Stimulated activated CD8-positive, alpha-beta memory T cell treated with anti-CD3 and anti-CD28 coated beads, Interleukin-12 subunit alpha, Interleukin-12 subunit beta, amount 100 ng/mL, for 4 hours (primary cell): Measurements from ENCODE around the gene GNAS-AS1.
"Not testable (repeated sequence)": the region's sequence is repeated elsewhere in the genome, so short reads cannot be mapped to it uniquely, and the experiment has no call there.

Source experiments
- DNase-seq: peaks from one replicate; pipeline ENCODE4 v3.0.0-alpha.2; 2020; ENCODE audit warnings: low read depth

Gene GNAS-AS1

GRCh38 chr20:58835231-58835630 lies 15.5 kb downstream of the GNAS-AS1 start:
- DNase-seq: no peak

DNA sequence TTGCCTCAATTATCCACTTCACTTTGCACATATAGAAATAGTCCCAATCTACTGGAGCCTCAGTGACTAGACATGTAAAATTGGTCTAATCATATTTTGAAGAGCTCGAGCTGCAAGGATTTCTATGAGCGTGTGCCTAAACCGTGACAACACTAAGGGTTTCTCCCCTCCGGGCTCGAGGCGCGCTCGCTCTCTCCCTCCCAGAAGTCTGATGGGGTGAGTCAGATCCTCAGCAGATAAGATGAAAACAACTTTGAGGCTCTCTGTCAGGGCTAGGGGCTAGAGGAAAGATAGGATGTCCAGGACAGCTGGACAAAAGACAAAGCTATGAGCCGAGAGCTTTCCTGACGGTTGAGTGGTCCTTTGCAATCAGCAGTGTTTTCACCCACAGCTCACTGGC lies 16.8 kb downstream of the GNAS-AS1 start:
- no peak for DNase-seq

DNA sequence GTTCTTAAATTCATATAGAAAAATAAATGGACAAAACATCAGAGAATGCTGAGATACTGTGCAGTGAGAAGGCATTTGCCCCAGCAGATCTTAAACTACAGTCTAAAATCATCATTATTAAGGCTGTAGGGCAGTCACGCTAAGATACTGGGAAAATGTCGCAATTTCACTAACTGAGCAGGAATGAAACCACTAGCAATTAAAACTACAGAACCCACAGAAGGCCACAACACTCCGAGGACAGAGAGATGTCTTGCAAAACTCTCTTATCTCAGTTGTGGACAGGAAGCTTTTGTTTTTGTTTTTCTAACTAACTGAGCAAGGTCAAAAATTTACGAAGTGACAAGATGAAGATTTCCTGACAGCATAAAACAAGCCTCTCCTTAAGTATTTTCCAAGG lies 18.2 kb downstream of the GNAS-AS1 start:
- no peak for DNase-seq

- no peak for DNase-seq
These were observed 21.2 kb downstream of the GNAS-AS1 start for GRCh38 chr20:58829531-58829941.

- not testable (repeated sequence) for DNase-seq
These were observed 21.9 kb downstream of the GNAS-AS1 start for GRCh38 chr20:58828804-58829203.

GRCh38 chr20:58828136-58828535 lies 22.6 kb downstream of the GNAS-AS1 start:
- no peak for DNase-seq

DNA sequence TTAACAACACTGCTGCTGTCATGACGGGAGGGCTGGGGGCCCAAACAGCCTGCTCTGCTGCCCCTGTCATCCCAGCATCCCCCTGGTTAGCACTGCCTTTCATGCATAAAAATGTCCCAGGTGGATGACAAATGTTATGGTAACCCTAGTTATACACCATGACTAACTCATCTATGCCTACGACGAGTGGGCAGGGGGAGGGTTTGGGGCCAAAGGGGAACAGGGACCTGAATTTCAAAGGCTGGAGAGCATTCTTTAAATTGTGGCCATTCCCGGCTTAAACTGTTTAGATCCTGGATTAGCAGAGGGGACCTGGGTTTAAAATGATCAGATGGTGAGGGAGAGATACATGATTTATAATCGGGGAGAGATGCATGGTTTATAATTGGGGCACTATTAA lies 24.4 kb downstream of the GNAS-AS1 start:
- no peak for DNase-seq

GRCh38 chr20:58825450-58825849 lies 25.3 kb downstream of the GNAS-AS1 start:
- DNase-seq: no peak

- no peak for DNase-seq
These were observed 25.9 kb downstream of the GNAS-AS1 start for GRCh38 chr20:58824843-58825242.

- DNase-seq: no peak
These were observed 27.7 kb downstream of the GNAS-AS1 start for GRCh38 chr20:58822748-58823730.

DNA sequence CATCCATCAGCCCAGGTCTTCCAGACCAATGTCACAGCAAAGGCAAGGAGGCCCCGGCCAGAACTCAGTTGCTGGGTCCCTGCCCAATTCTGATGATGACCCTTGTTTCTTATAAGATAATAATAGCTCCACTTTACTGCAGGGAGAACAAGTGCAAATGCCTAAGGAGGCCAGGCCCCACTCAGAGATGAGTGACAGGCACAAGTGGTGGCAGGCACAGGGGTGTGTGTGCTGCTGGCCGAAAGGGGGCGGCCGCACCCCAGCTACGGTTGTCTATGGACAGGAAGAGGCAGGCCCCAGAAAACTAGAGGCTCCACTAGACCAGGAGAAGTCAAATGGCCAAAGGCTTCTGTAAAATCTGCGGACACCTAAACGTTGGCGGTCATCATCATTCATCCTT lies 28.6 kb downstream of the GNAS-AS1 start:
- DNase-seq: no peak

DNA sequence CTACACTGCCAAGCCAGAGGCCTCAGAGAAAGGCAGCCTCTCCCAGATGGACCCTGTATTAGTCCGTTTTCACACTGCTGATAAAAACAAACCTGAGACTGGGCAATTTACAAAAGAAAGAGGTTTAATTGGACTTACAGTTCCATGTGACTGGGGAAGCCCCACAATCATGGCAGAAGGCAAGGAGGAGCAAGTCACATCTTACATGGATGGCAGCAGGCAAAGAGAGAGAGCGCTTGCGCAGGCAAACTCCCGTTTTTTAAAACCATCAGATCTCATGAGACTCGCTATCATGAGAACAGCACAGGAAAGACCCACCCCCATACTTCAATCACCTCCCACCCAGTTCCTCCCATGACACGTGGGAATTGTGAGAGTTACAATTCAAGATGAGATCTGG lies 30.2 kb downstream of the GNAS-AS1 start:
- DNase-seq: not testable (repeated sequence)

DNA sequence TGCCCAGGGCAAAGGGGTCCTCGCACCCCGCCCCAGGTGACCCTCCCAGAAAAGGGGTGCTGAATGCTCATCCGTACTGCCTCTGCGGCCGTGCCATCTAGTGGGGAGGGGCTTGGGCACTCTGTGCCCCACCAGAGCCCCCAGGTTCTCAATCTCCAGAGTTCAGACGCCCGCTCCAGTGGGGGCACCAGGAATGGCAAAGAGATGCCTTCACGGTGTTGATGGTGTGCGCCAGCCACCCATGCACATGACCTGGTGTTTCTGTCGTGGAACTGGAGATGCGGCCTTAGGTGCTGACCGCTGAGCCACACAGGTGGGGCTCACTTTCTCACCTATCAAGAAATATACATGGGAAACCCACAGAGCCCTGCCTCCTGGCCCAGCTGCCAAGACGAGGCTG lies 30.8 kb downstream of the GNAS-AS1 start:
- DNase-seq: no peak

GRCh38 chr20:58818586-58819285 lies 32.0 kb downstream of the GNAS-AS1 start:
- DNase-seq: peak; percentile 17

DNA sequence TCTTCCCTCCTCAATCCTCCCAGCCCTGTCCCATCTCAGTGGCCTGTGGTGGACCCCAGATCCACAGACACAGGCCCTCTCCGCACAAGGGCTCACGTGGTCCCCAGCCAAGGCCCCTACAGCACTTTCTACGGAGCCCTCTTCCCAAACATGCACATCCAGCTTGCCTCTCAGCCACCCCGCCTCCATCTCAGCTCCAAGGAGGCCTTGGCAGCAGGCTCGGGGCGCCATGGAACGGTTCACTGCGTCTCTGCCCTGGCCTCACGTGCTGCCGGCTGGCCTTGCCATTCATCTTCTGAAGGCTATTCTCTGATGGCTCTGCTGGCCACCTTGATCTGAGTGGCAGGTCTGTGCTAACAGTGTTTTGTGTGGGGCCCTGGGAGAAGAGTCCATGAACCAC lies 33.0 kb downstream of the GNAS-AS1 start:
- no peak for DNase-seq

- DNase-seq: no peak
These were observed 33.6 kb downstream of the GNAS-AS1 start for GRCh38 chr20:58816957-58817651.

DNA sequence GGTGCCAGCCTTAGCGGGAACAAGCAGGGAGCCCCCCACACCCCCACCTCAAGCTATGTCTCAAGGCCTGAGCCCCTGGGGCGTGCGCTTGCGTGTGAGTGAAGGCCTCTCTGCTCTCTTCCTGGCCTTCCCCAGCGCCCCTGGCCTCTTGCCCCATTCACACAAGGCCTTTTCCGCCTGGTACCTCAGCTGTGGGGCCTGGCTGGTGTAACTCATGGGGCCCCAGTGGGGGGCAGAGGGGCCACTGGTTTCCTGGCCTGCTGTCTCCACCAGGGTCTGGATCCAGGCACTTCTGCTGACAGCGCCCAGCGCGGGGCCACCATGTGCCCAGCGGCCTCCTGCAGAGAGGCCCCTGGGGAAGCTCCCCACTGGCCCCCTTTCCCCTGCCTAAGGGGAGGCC lies 34.7 kb downstream of the GNAS-AS1 start:
- DNase-seq: no peak

DNA sequence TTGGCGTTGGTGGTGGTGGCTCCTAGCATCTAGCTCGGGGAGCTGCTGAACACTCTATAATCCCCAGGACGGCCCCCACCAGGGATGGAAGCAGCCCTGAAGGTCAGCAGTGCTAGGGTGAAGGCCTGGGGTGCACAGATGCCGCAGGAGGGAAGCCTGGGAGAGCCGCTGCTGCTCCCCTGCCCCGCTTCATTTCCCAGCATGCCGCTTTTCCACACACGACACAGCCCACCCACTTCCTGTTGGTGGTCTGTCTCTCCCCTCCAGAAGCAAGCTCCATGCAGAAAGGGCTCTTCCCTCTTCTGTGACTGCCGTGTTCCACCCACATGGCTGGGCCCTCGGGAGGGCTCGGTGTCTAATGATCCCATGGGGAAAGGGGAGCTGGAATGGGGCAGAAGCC lies 35.3 kb downstream of the GNAS-AS1 start:
- no peak for DNase-seq

DNA sequence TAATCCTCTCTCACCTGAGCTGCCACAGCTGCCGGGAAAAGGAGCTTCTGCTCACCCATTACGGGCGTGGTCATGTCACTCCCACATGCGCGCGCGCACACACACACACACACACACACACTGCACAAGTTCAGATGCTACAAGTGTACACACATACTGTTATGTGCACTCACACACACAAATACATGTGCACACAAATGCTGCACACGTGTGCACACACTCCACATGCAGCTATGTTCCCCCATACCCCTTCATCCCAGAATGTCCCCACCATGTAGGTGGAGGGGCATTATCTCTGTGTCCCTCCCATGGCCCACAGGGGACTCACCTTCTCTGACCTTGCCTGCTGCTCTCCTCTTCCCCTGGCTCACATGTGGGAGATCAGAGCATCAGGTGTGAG lies 37.3 kb downstream of the GNAS-AS1 start:
- DNase-seq: no peak

- DNase-seq: no peak
These were observed 39.4 kb downstream of the GNAS-AS1 start for GRCh38 chr20:58811334-58811733.

GRCh38 chr20:58810879-58811250 lies 39.8 kb downstream of the GNAS-AS1 start:
- DNase-seq: no peak

GRCh38 chr20:58810116-58810878 lies 40.4 kb downstream of the GNAS-AS1 start:
- DNase-seq: no peak
